ENCODE results near the gene UCHL1. TPM values are rescaled to one million over a fixed set of nuclear protein-coding genes. Genes with fewer than 3 reads are reported as not detected.

The UCHL1 gene
- 2,506 and 2,812 TPM in 2 replicates for polyA plus RNA-seq (2014; cell fraction: cytosol; rRNA removed)
- polyA plus RNA-seq (2014; cell fraction: nucleus; rRNA removed) = 4,720 and 4,854 TPM in 2 replicates

DNA sequence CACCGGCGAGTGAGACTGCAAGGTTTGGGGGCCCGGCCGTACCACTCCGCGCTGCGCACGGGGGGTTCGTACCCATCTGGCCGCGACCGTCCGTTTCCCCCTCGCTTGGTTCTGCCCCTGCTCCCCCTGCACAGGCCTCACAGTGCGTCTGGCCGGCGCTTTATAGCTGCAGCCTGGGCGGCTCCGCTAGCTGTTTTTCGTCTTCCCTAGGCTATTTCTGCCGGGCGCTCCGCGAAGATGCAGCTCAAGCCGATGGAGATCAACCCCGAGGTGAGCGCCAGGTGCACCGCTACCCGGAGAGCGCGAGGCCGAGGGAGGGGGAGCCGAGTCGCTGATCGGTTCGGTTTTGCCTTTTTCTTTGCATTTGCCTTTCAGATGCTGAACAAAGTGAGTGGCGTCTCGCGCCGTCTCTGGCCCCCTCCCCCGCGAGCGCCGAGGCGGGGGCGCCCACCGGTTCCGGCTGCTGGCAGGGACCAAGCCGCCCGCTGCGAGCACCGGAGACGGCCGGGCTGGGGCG is at the start of gene UCHL1:
TSS of gene UCHL1 (plus strand) at position 189 of the 517 bp plus-strand sequence. CDS start at position 238, 49 bp downstream.
- DNase-seq (ENCODE audit: low spot score) = peak; percentile 95

GRCh38 chr4:41207291-41207831 is 49.4 kb upstream of the UCHL1 start:
- no peak for DNase-seq (ENCODE audit: low spot score)

GRCh38 chr4:41209187-41209586 is 47.5 kb upstream of the UCHL1 start:
- DNase-seq (ENCODE audit: low spot score) = peak; percentile 48

DNA sequence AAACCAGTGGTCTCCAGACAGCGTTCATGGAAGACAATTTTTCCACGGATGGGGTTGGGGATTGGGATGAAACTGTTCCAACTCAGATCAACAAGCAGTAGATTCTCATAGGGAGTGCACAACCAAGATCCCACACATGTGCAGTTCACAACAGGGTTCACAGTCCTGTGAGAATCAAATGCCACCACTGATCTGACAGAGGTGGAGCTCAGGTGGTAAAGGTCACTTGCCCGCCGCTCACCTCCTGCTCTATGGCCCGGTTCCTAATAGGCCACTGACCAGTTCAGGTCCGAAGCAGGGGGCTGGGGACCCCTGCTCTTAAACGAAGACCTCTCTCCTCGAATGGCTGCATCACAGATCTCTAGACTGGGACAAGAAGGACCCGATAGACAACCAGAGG is 46.8 kb upstream of the UCHL1 start:
- DNase-seq (ENCODE audit: low spot score) = no peak

DNA sequence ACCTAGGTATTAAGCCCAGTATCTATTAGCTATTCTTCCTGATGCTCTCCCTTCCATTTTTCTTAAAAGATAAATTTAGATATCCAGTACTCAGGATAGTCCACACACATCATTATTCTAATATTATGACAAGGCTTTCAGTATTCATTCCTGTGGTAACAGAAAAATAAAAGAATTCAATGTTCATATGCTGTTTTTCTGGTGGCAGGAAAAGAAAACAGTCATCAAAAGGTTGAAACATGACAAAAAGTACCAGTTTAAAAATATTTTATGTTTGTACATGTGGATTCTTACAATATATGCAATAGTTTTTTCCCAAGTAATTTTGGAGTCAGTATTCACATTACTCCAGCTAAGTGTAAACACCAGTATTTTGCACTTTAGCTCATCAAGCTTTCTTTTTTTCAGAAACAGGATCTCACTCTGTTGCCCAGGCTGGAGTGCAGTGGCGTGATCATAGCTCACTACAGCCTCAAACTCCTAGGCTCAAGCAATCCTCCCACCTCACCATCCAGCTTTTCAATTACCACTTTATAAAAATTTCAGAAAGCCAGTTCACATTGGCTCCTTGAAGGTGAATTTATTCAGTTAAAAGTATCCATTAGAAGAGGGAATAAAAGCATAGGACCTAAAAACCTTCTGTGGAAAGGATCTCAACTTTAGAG is 44.6 kb upstream of the UCHL1 start:
- no peak for DNase-seq (ENCODE audit: low spot score)

GRCh38 chr4:41212616-41213203 is 44.0 kb upstream of the UCHL1 start:
- DNase-seq (ENCODE audit: low spot score) = peak; percentile 30

DNA sequence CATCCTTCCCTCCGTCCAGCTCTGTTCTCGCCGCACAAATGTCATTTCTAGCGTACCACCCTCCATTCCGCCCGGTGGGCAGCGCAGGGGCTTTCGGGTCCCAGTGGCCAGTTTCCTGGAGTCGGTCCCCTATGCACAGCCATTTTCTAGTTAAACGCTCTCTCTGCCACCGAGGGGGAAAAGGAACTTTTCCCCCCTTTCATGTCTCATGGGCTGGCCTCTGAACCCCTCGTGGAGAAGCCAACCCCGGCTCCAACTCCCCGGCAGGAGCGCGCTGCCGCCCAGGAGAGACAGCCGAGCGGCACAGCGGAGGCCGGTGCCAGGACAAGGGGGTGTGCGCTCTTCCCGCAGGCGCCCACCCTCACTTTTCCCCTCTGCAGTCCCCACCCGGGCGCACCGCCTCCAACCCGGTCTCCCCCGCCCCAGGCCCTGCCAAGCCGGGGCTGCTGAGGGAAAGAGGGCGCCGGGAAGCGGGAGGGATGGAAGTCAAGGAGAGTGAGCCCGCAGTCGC is 43.0 kb upstream of the UCHL1 start:
- DNase-seq (ENCODE audit: low spot score) = no peak

DNA sequence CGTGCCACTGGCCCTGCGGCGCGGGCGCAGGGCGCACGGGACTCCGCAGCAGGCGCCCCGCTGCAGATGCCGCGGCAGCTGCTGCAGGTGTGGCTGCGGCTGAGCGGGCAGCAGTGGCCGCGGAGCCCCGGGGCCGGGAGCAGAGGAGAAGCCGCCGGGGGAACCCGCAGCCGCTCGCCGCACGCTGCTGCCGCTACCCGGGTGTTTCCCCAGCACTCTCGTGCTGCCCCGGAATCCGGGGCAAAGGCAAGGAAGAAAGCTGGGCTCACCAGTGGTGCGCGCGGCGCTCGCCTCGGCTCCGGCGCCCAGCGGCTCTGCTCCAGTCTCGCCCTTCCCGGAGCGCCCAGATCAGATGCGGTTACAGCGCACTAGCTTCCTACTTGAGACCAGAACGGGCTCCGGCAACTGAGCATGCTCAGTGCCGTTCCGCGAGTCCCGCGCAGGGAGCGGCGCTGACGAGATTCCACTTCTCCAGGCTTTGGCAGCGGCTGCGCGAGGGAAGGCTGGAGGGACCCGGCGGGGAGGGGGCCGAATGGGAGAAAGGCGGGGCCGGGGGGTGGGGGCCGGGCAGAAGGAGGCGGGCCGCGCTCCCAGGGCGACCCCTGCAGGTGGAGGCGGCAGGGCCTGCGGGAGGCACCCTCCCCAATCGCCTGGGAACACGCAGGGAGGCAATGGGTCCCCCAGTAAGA is 42.4 kb upstream of the UCHL1 start, which contains the start of gene APBB2:
TSS of gene APBB2 (minus strand) at position 407 of the 689 bp plus-strand sequence. CDS start 181,288 bp downstream, outside the sequence.
- DNase-seq (ENCODE audit: low spot score) = peak; percentile 97

GRCh38 chr4:41214825-41215146 is 41.9 kb upstream of the UCHL1 start:
- no peak for DNase-seq (ENCODE audit: low spot score)

DNA sequence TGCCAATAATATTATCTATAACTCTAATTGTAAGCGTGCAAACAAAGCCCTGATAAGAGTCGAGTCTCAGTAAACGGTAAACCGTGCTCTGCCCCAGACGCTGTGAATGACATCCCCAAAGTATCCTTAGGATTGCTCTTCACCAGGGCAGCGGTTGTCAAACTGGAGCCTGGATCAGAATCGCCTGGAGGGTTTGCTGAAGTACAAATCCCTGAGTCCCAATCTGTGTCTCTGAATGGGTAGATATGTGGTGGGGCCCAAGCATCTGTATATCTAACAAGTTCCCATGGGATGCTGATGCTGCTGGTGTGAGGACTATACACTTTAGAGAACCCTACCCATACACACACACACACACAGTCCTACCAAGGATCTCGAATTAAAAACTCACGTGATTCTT is 41.6 kb upstream of the UCHL1 start:
- peak; percentile 14 for DNase-seq (ENCODE audit: low spot score)

GRCh38 chr4:41215969-41216293 is 40.8 kb upstream of the UCHL1 start:
- DNase-seq (ENCODE audit: low spot score) = no peak

DNA sequence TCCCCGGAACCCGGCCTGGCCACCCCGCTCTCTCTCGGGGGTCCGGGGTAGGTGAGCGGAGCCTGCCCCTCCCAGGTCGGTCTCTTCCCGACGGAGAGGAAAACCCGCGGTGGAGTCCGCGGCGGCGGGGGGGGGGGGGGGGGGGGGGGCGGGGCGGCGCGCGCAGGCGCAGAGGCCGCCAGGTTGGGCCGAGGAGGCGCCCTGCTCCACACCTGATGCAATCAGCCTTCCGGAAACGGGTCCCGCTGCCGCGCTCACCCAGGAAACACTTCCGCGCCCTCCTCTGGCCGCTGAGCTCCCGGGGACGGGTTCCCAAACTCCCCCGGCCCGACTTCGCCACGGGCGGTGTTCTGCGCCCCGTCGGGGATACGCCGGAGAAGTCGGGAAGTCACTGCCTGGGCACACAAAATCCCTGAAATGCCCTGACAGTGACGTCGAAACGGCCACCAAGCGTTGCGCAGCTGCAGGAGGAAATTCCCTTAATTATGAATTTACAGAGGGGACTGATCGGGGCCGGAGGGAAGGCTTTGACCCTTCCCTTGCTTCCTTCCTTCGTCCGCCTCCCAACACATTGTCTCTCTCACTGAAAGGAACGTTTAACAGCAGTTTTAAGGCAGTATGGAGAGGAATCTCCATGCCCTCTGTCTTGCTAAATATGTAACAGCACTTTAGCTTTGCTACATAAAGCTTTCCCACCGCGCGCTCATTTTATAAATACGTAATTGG is 40.3 kb upstream of the UCHL1 start:
- DNase-seq (ENCODE audit: low spot score) = peak; percentile 85

- DNase-seq (ENCODE audit: low spot score) = no peak
Measured at GRCh38 chr4:41217020-41217333, 39.8 kb upstream of the UCHL1 start.

DNA sequence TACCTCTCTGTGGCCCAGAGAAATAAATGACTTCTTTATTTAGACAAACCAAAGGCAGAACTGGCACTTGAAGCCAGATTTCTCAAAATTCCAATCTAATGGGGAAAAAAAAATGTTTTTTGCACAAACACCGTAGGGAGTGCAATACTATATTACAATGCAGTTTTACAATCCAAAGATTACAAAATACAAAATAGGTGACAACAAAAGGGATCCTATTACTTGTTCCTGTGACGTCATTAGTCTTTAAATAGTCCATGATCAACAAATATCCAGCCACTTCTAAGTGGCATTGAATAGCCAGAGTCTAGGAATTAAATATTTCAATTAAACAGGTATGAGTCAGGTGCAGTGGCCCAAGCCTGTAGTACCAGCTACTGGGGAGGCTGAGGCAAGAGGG is 39.4 kb upstream of the UCHL1 start:
- DNase-seq (ENCODE audit: low spot score) = no peak

GRCh38 chr4:41218703-41219102 is 38.0 kb upstream of the UCHL1 start:
- peak; percentile 34 for DNase-seq (ENCODE audit: low spot score)

- no peak for DNase-seq (ENCODE audit: low spot score)
Measured at GRCh38 chr4:41219421-41219950, 37.2 kb upstream of the UCHL1 start.

DNA sequence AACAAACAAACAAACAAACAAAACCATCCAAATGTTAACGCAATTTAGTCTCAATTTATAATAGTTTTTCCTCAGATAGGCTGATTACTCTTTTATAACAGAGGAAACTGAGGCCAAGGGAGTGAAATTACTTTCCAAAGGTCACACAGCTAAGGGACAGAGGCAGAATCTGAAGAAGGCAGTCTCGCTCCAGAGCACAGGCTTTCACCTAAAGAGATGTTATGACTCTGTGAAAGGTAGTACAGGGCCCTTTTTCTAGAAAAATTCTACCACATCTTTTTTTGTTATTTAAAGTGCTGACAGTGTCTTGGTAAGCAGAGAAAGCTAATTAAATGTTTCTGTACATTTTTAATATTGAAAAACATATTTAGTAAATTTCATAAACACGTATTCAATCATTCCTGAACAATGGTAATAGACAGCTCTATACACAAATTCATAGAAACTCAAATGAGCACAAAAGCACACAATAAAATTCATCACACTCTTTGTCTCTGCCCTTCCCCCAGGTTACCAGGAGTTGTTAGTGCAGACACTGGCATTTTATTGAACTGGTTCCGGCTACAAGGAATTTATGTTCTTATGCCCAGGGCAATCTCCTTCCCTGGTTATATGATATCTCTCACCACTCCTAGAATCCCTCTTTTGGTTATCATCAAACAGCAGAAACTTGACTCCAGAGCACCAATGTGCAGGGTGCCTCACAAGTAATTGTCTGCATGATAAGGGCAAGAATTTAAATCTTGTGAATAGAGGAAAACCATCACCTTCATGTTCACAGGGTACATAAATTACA is 34.7 kb upstream of the UCHL1 start:
- no peak for DNase-seq (ENCODE audit: low spot score)

DNA sequence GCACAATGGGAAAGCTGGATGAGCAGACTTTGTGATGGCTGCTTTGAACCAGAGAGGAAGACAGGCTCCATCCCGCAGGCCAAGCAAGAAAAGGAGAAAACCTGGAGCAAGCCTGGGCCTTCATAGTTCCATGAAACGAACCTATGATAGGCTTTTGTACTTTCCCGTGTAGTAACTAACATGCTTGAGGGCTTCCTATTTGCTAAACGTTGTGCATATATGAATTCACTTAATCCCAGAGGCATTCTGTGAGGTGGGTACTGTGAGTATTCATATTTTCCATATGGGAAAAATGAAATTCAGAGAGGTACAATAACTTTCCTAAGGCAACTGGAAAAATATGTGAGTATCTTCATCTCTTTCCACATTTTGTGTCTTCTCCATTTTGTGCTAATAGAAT is 28.8 kb upstream of the UCHL1 start:
- no peak for DNase-seq (ENCODE audit: low spot score)

DNA sequence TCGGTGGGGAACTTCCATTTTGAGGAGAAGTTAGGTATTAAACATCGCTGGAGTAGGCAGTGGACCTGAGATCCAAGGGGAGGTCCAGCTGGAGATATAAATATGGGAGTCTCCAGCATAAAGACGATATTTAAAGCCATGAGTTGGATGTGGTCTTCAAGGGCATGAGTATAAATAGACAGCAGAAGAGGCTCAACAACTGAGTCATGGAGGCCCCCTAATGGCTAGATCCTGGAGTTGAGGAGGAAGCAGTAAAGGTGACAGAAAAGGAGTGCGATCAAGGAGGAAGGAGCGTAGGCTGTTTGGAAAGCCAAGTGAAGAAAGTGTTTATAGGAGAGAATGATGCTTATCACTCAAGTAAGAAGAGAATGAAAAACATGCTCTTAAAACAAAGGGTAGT is 24.3 kb upstream of the UCHL1 start:
- no peak for DNase-seq (ENCODE audit: low spot score)

- no peak for DNase-seq (ENCODE audit: low spot score)
Measured at GRCh38 chr4:41232856-41233255, 23.9 kb upstream of the UCHL1 start.

GRCh38 chr4:41236032-41236431 is 20.7 kb upstream of the UCHL1 start:
- DNase-seq (ENCODE audit: low spot score) = no peak

All from SK-N-DZ (cell line).